ENCODE measurements around the gene CBX4. TPM values are rescaled to one million over a fixed set of nuclear protein-coding genes. Genes with fewer than 3 reads are reported as not detected.

The CBX4 gene
- total RNA-seq, 1 experiment from 2014 or later, result 6.2 TPM

GRCh38 chr17:79788989-79789942 is 50.0 kb downstream of the CBX4 start:
- peaks cover 51% of the 10 kb centered on the region for H3K27me3 ChIP-seq (ENCODE audit: insufficient read depth, low read length)
- H3K27ac ChIP-seq (ENCODE audit: insufficient read length, low read depth, low read length), result no peak overlapping the region
- H3K18ac ChIP-seq (ENCODE audit: insufficient read length, low read depth, low read length), result peak overlapping the region; percentile 85
- no peak for TF ChIP-seq CTCF (conservative IDR thresholded peaks at IDR 0.05)
- no peaks in the 10 kb centered on the region for H3K9me3 ChIP-seq (ENCODE audit: control insufficient read depth, low read depth, low read length)
- no peak overlapping the region for H2BK5ac ChIP-seq (ENCODE audit: insufficient read length, low read length)
- peaks cover 86% of the 10 kb centered on the region for H3K27me3 Mint-ChIP-seq (ENCODE audit: low read depth)
- H3K9ac ChIP-seq (ENCODE audit: extremely low read depth, insufficient read length, low read length), result no peak overlapping the region
- peaks cover 8% of the 10 kb centered on the region for H3K4me1 ChIP-seq (ENCODE audit: insufficient read depth, low read length)
- no peak overlapping the region for H2BK12ac ChIP-seq (ENCODE audit: insufficient read length, low read depth, low read length)
- H3K4me1 Mint-ChIP-seq, result peaks cover 38 to 57% of the 10 kb centered on the region in 2 experiments
- H4K5ac ChIP-seq (ENCODE audit: insufficient read length, low read depth, low read length), result no peak overlapping the region
- no peak overlapping the region for H2BK20ac ChIP-seq (ENCODE audit: low read depth, low read length, poor library complexity, severe bottlenecking)
- peak; percentile 93 for DNase-seq
- peak overlapping the region; percentile 54 for H3K4me2 ChIP-seq (ENCODE audit: insufficient read depth, insufficient read length, low read length)
- no peak overlapping the region for H3K4ac ChIP-seq (ENCODE audit: low read depth, low read length)
- no peak overlapping the region for H2BK120ac ChIP-seq (ENCODE audit: low read depth, low read length, poor library complexity, severe bottlenecking)
- no peak overlapping the region for H2BK15ac ChIP-seq (ENCODE audit: low read depth, low read length)
- peaks cover 0 to 3% of the 10 kb centered on the region in 2 experiments; a peak in 1 of 5 replicates for H3K9me3 Mint-ChIP-seq
- H3K23me2 ChIP-seq (ENCODE audit: insufficient read length, low read depth, low read length, poor library complexity, severe bottlenecking), result peaks cover 6% of the 10 kb centered on the region
- H3K14ac ChIP-seq (ENCODE audit: insufficient read depth, low read length), result peak overlapping the region; percentile 61; the same call in 1 of the 2 replicates
- H3K27ac Mint-ChIP-seq, result peak overlapping the region in 1 of 3 experiments; percentile 62; a peak in 1 of 7 replicates
- peaks cover 9% of the 10 kb centered on the region for H4K20me1 ChIP-seq (ENCODE audit: control insufficient read depth, insufficient read depth, insufficient read length)
- H3K36me3 Mint-ChIP-seq (ENCODE audit: insufficient read depth in 1 of 3, low read depth in 3 of 3), result peaks cover 4 to 18% (median 10%) of the 10 kb centered on the region in 3 experiments; a peak in 6 of 7 replicates
- no CpG with 5 or more reads among the region's 52 CpGs for WGBS (ENCODE audit: extremely low coverage, insufficient read length, low lambda C conversion rate)
- no peak overlapping the region for H4K91ac ChIP-seq (ENCODE audit: insufficient read length, low read depth, low read length)
- no peaks in the 10 kb centered on the region for H3K79me1 ChIP-seq (ENCODE audit: insufficient read depth, low read depth, low read length, poor library complexity, severe bottlenecking)
- H4K8ac ChIP-seq (replicated peaks; ENCODE audit: insufficient read length, low read depth, low read length), result no peak overlapping the region
- no peak overlapping the region for H2AK5ac ChIP-seq (ENCODE audit: insufficient read length, low read length)
- no peak overlapping the region for H3K56ac ChIP-seq (ENCODE audit: insufficient read length, low read depth, low read length)
- peak overlapping the region; percentile 59 to 70 for H3K4me3 Mint-ChIP-seq
- H2AFZ ChIP-seq (ENCODE audit: low read length), result no peak overlapping the region
- H3K23ac ChIP-seq (ENCODE audit: insufficient read length, low read depth, low read length), result no peak overlapping the region
- H3K79me2 ChIP-seq (ENCODE audit: insufficient read depth, low read length), result no peaks in the 10 kb centered on the region
- no peak overlapping the region for H3T11ph ChIP-seq (ENCODE audit: low read length)

Measured in H9 (cell line).